Measurements from ENCODE around the gene G3BP1.

GRCh38 chr5:151751091-151751490, 20.7 kb upstream of the G3BP1 start:
- TF ChIP-seq EZH2phosphoT487 (IDR thresholded peaks at IDR 0.05; ENCODE audit: insufficient read depth, low read depth) = no peak
- TF ChIP-seq EZH2 (IDR thresholded peaks at IDR 0.05; ENCODE audit: insufficient read depth, poor library complexity, severe bottlenecking) = no peak

All from GM23248 (cell line).